ENCODE measurements around the gene P2RX5. TPM values are rescaled to one million over a fixed set of nuclear protein-coding genes. Genes with fewer than 3 reads are reported as not detected.
A peak's percentile ranks its signal among the peaks of the same experiment; 100 is the strongest.

P2RX5 gene
- total and polyA plus RNA-seq, 2 experiments from 2014 or later, result 0.09 to 0.46 TPM

DNA sequence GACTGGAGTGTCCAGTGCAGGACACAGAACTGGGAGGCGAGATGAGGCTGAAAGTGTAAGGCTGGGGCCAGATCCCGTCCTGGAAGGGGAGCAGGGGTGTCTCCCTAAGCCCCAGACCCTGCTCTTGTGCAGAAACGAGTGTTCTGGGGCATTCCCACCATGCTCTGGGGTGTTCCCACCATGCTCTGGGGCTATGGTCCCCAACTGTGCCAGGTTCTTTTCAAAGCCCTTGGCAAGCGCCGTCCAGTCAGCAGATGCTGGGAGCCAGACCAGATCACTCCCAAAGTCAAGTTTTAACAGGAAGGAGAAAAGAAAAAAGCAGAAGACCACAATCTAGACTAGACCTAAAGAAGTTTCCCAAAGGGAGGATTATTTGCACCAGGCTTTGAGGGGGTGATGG, 30.1 kb downstream of the P2RX5 start:
- Histone ChIP-seq H3K4me1 (ENCODE audit: low read depth) (peaks cover 19% of the 10 kb centered on the region), H3K4me3 (no peak overlapping the region), H3K9me3 (ENCODE audit: low read depth) (no peaks in the 10 kb centered on the region), H3K27me3 (no peaks in the 10 kb centered on the region), H3K36me3 (peaks cover 6% of the 10 kb centered on the region), H3K27ac (peak overlapping the region; percentile 97)
- TF ChIP-seq, protein P1, sequence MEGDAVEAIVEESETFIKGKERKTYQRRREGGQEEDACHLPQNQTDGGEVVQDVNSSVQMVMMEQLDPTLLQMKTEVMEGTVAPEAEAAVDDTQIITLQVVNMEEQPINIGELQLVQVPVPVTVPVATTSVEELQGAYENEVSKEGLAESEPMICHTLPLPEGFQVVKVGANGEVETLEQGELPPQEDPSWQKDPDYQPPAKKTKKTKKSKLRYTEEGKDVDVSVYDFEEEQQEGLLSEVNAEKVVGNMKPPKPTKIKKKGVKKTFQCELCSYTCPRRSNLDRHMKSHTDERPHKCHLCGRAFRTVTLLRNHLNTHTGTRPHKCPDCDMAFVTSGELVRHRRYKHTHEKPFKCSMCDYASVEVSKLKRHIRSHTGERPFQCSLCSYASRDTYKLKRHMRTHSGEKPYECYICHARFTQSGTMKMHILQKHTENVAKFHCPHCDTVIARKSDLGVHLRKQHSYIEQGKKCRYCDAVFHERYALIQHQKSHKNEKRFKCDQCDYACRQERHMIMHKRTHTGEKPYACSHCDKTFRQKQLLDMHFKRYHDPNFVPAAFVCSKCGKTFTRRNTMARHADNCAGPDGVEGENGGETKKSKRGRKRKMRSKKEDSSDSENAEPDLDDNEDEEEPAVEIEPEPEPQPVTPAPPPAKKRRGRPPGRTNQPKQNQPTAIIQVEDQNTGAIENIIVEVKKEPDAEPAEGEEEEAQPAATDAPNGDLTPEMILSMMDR (IDR thresholded peaks at IDR 0.05; ENCODE audit: low read depth, low read length), result no peak
- no peak for DNase-seq (ENCODE audit: low read depth in 1 of 2, low spot score in 1 of 2)

GRCh38 chr17:3663102-3664011, 32.6 kb downstream of the P2RX5 start:
- peaks cover 6% of the 10 kb centered on the region for H3K36me3 ChIP-seq
- H3K4me3 ChIP-seq, result no peak overlapping the region
- no peak for DNase-seq (ENCODE audit: low read depth in 1 of 2, low spot score in 1 of 2)
- no peaks in the 10 kb centered on the region for H3K27me3 ChIP-seq
- no peaks in the 10 kb centered on the region for H3K9me3 ChIP-seq (ENCODE audit: low read depth)
- TF ChIP-seq, protein P1 (IDR thresholded peaks at IDR 0.05; ENCODE audit: low read depth, low read length), result no peak
- H3K27ac ChIP-seq, result peak overlapping the region; percentile 24
- peaks cover 34% of the 10 kb centered on the region for H3K4me1 ChIP-seq (ENCODE audit: low read depth)

GRCh38 chr17:3660311-3660891, 35.6 kb downstream of the P2RX5 start:
- peak in 1 of 2 donors; percentile 56 for DNase-seq (ENCODE audit: low read depth in 1 of 2, low spot score in 1 of 2)
- TF ChIP-seq, protein P1 (IDR thresholded peaks at IDR 0.05; ENCODE audit: low read depth, low read length), result no peak
- peaks cover 6% of the 10 kb centered on the region for H3K36me3 ChIP-seq
- H3K27ac ChIP-seq, result peak overlapping the region; percentile 88
- H3K4me3 ChIP-seq, result no peak overlapping the region
- peaks cover 23% of the 10 kb centered on the region for H3K4me1 ChIP-seq (ENCODE audit: low read depth)
- H3K9me3 ChIP-seq (ENCODE audit: low read depth), result no peaks in the 10 kb centered on the region
- no peaks in the 10 kb centered on the region for H3K27me3 ChIP-seq

DNA sequence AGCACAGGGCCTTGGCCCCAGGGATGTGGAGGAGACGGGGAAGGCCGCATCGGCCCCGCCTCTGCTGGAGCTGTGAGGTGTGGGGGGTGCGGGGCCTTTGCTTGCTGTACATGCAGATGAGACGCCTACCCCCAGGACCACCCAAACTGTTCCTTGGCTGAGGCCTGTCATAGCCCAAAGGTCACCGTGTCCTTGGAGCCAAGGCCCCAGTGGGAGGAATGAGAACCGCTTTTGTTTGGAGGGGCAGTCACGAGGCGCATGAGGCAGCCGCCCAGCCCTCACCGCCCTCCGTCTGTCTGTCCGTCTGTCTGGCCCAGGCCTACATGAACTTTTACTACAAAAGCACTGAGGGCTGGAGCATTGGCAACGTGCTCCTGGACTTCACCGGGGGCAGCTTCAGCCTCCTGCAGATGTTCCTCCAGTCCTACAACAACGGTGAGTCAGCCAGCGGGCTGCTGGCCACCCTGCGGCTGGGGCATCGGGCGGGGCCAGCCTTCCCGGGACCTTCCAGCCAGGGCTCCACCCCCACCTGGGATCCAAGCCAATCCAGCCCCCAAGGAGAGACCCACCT, 36.3 kb downstream of the P2RX5 start:
- TF ChIP-seq, protein P1 (IDR thresholded peaks at IDR 0.05; ENCODE audit: low read depth, low read length), result peak; percentile 26
- Histone ChIP-seq H3K9me3 (ENCODE audit: low read depth) (no peaks in the 10 kb centered on the region), H3K27me3 (no peaks in the 10 kb centered on the region), H3K36me3 (peaks cover 3% of the 10 kb centered on the region), H3K4me3 (no peak overlapping the region), H3K4me1 (ENCODE audit: low read depth) (peaks cover 23% of the 10 kb centered on the region), H3K27ac (peak overlapping the region; percentile 88)
- peak; percentile 27 to 96 for DNase-seq (ENCODE audit: low read depth in 1 of 2, low spot score in 1 of 2)

DNA sequence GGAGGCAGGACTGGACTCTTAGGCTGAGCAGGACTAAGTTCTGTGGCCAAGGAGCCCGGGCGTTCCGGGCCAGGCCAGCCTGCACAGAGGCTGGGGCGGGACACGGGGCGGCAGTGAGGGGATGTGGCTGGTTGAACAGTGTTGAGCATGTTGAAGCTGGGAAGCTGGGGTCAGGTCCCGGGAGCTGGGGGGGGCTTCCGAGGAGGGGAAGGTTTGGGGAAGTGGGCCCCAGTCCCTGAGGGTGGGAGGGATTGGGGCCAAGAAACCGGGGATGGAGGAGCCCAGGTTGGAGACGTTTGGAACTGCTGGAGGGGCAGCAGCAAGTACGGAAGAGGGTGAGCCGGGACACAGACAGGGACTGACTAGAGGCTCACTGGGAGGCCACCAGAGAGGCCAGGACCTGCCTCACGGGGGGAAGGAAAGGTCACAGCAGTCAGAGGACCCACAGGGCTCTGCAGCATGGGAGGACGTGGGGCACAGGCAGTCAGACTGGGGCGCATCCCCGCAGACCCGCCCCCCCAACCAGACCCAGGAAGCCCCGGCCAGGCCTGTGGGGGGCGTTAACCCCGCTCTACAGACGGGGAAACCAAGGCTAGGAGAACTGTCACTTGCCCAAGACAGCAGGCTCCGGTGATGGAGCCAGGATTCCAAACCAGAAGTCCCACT, 37.0 kb downstream of the P2RX5 start:
- Histone ChIP-seq H3K27me3 (no peaks in the 10 kb centered on the region), H3K4me1 (ENCODE audit: low read depth) (peaks cover 23% of the 10 kb centered on the region), H3K9me3 (ENCODE audit: low read depth) (no peaks in the 10 kb centered on the region), H3K4me3 (no peak overlapping the region), H3K27ac (peak overlapping the region; percentile 88), H3K36me3 (no peaks in the 10 kb centered on the region)
- TF ChIP-seq, protein P1 (IDR thresholded peaks at IDR 0.05; ENCODE audit: low read depth, low read length), result no peak
- no peak for DNase-seq (ENCODE audit: low read depth in 1 of 2, low spot score in 1 of 2)

Data from cardiac muscle cell (in vitro differentiated cells and primary cell).